H1 (cell line): ENCODE data around the gene FBXO45. TPM values are rescaled to one million over a fixed set of nuclear protein-coding genes. Genes with fewer than 3 reads are reported as not detected.

ENCODE experiments used
- CTCF ChIA-PET: fragments of 300-600 bp; sonication (Branson Sonifier 250); formaldehyde crosslinking; loops from one replicate; lab custom pipeline; 2021; ENCODE audit not compliant: partially characterized antibody; lab: Charles Lee
- POLR2A ChIA-PET: fragments of 300-600 bp; sonication (Branson Sonifier 250); formaldehyde crosslinking; loops from one replicate; lab custom pipeline; 2021; ENCODE audit warnings: inconsistent platforms; ENCODE audit not compliant: partially characterized antibody; lab: Charles Lee
- DNase-seq, 2 experiments: peaks; one replicate each; pipeline versions ENCODE4 v3.0.0 to v3.0.0-alpha.2; 2010 to 2022; ENCODE audit warnings: low spot score in 2 of 2, low read depth in 1 of 2, mixed read lengths in 1 of 2
- FAIRE-seq: peaks from 2 replicates; lab custom pipeline; 2011; peaks lifted over from hg19 to GRCh38; lab: Jason Lieb, UNC
- H2AFZ ChIP-seq: 2 replicates; pipeline ENCODE4 v1.8.1; 2012; ENCODE audit warnings: low read length, inconsistent platforms
- H2AK5ac ChIP-seq: 2 replicates; pipeline ENCODE4 v1.6.1; 2013; ENCODE audit warnings: low read depth, low read length
- H2BK120ac ChIP-seq: replicated peaks from 2 replicates; pipeline ENCODE3; 2013; ENCODE audit warnings: low read depth, low read length, inconsistent platforms
- H2BK12ac ChIP-seq: 2 replicates; pipeline ENCODE4 v1.6.1; 2013; ENCODE audit warnings: low read depth, low read length
- H2BK15ac ChIP-seq: 2 replicates; pipeline ENCODE4 v1.6.1; 2013; ENCODE audit warnings: low read length
- H2BK20ac ChIP-seq: 2 replicates; pipeline ENCODE4 v1.6.1; 2013; ENCODE audit warnings: low read length
- H2BK5ac ChIP-seq: 2 replicates; pipeline ENCODE4 v1.6.1; 2013; ENCODE audit warnings: low read depth, low read length
- H3K14ac ChIP-seq: 2 replicates; pipeline ENCODE4 v1.6.1; 2013; ENCODE audit warnings: inconsistent platforms; ENCODE audit not compliant: insufficient read length
- H3K18ac ChIP-seq: 2 replicates; pipeline ENCODE4 v1.6.1; 2013; ENCODE audit warnings: low read length; ENCODE audit errors: extremely low read depth
- H3K23ac ChIP-seq: 2 replicates; pipeline ENCODE4 v1.6.1; 2013; ENCODE audit warnings: inconsistent platforms; ENCODE audit not compliant: insufficient read length
- H3K23me2 ChIP-seq: 2 replicates; pipeline ENCODE4 v1.6.1; 2013; ENCODE audit warnings: low read depth, low read length
- H3K27ac ChIP-seq: 2 replicates; pipeline ENCODE4 v1.6.1; 2011; ENCODE audit warnings: low read depth, low read length, inconsistent platforms
- H3K27me3 ChIP-seq, 4 experiments: replicated peaks in 1 of 4; 1 replicate in 1 of 4; 2 replicates in 3 of 4; pipeline versions ENCODE4 v1.6.1 to v1.8.1; 2011 to 2013; ENCODE audit warnings: low read length in 3 of 4, mild to moderate bottlenecking in 3 of 4, inconsistent platforms in 2 of 4, mixed read lengths in 2 of 4, moderate library complexity in 1 of 4; ENCODE audit not compliant: control insufficient read depth in 3 of 4, insufficient read depth in 3 of 4; ENCODE audit errors: extremely low read depth in 1 of 4
- H3K36me3 ChIP-seq, 4 experiments: 2 replicates each; pipeline versions ENCODE4 v1.6.1 to v1.8.1; 2011 to 2013; ENCODE audit warnings: mild to moderate bottlenecking in 4 of 4, low read length in 3 of 4, moderate library complexity in 2 of 4, control low read depth in 1 of 4, inconsistent platforms in 1 of 4; ENCODE audit not compliant: insufficient read depth in 4 of 4, control insufficient read depth in 2 of 4
- H3K4ac ChIP-seq: replicated peaks from 2 replicates; pipeline ENCODE3; 2013; ENCODE audit warnings: low read length, low read depth, mixed read lengths, inconsistent platforms; ENCODE audit not compliant: insufficient read length
- H3K4me1 ChIP-seq, 4 experiments: replicated peaks in 1 of 4; 1 replicate in 1 of 4; 2 replicates in 3 of 4; pipeline versions ENCODE4 v1.6.1 to v1.8.1; 2011 to 2013; ENCODE audit warnings: low read length in 3 of 4, inconsistent platforms in 2 of 4, mixed read lengths in 1 of 4; ENCODE audit not compliant: insufficient read depth in 4 of 4, control insufficient read depth in 3 of 4
- H3K4me2 ChIP-seq, 2 experiments: 2 replicates each; pipeline versions ENCODE4 v1.6.1 to v1.8.1; 2011 to 2013; ENCODE audit warnings: low read depth in 2 of 2, low read length in 2 of 2, control low read depth in 1 of 2, inconsistent platforms in 1 of 2, mild to moderate bottlenecking in 1 of 2; ENCODE audit not compliant: insufficient read depth in 1 of 2
- H3K4me3 ChIP-seq, 4 experiments: fragments of 200-600, 300-600 bp in 1 of 4; sonication (generic), shearing (Covaris generic), sonication (Bioruptor Twin) in 1 of 4; 2 replicates each; pipeline versions ENCODE4 v1.5.1 to v1.8.1; 2011 to 2016; ENCODE audit warnings: low read length in 4 of 4, low read depth in 3 of 4, control low read depth in 2 of 4, inconsistent platforms in 2 of 4, mild to moderate bottlenecking in 2 of 4, mixed read lengths in 1 of 4, moderate library complexity in 1 of 4; ENCODE audit not compliant: insufficient read depth in 2 of 4; ENCODE audit errors: extremely low read depth in 1 of 4
- H3K56ac ChIP-seq: replicated peaks from 2 replicates; pipeline ENCODE3; 2013; ENCODE audit warnings: low read depth, mild to moderate bottlenecking, mixed read lengths, low read length, inconsistent platforms; ENCODE audit not compliant: insufficient read length
- H3K79me1 ChIP-seq: 2 replicates; pipeline ENCODE4 v1.6.1; 2013; ENCODE audit warnings: low read depth, low read length, control low read depth
- H3K79me2 ChIP-seq, 2 experiments: 2 replicates each; pipeline versions ENCODE4 v1.6.1 to v1.8.1; 2012 to 2013; ENCODE audit warnings: low read length in 2 of 2, mild to moderate bottlenecking in 2 of 2, inconsistent platforms in 1 of 2; ENCODE audit not compliant: insufficient read depth in 2 of 2, control insufficient read depth in 1 of 2
- H3K9ac ChIP-seq, 4 experiments: replicated peaks in 1 of 4; 1 replicate in 1 of 4; 2 replicates in 3 of 4; pipeline versions ENCODE4 v1.6.1 to v1.8.1; 2011 to 2013; ENCODE audit warnings: low read depth in 3 of 4, low read length in 3 of 4, control low read depth in 2 of 4, mild to moderate bottlenecking in 2 of 4, moderate library complexity in 2 of 4, inconsistent platforms in 1 of 4; ENCODE audit errors: extremely low read depth in 1 of 4
- H3K9me3 ChIP-seq, 2 experiments: 2 replicates each; pipeline versions ENCODE4 v1.6.1 to v1.8.1; 2012 to 2013; ENCODE audit warnings: mild to moderate bottlenecking in 2 of 2, moderate library complexity in 2 of 2, control low read depth in 1 of 2, inconsistent platforms in 1 of 2, low read depth in 1 of 2, low read length in 1 of 2, mixed read lengths in 1 of 2; ENCODE audit not compliant: insufficient read depth in 2 of 2
- H4K20me1 ChIP-seq, 2 experiments: replicated peaks in 1 of 2; 2 replicates each; pipeline versions ENCODE3 to v1.8.1; 2011 to 2013; ENCODE audit warnings: inconsistent platforms in 2 of 2, low read length in 2 of 2, mild to moderate bottlenecking in 1 of 2; ENCODE audit not compliant: insufficient read depth in 2 of 2, control insufficient read depth in 1 of 2
- H4K5ac ChIP-seq: 2 replicates; pipeline ENCODE4 v1.6.1; 2013; ENCODE audit warnings: low read length, low read depth, mixed read lengths, inconsistent platforms; ENCODE audit not compliant: insufficient read length
- H4K8ac ChIP-seq: 2 replicates; pipeline ENCODE4 v1.8.0; 2013; ENCODE audit warnings: mild to moderate bottlenecking, moderate library complexity, low read length, inconsistent platforms; ENCODE audit not compliant: insufficient read depth; ENCODE audit errors: extremely low read depth
- H4K91ac ChIP-seq: replicated peaks from 2 replicates; pipeline ENCODE3; 2013; ENCODE audit warnings: low read length, mixed read lengths, inconsistent platforms; ENCODE audit not compliant: insufficient read length
- ASH2L ChIP-seq: fragments of 200-600, 300-600 bp; sonication (generic); IDR thresholded peaks from one replicate; pipeline ENCODE4 v1.7.1; 2017; ENCODE audit warnings: low read length
- ATF3 ChIP-seq: IDR thresholded peaks from 2 replicates; pipeline ENCODE4 v1.6.1; 2011; ENCODE audit warnings: low read depth, mild to moderate bottlenecking, low read length; ENCODE audit not compliant: insufficient read depth
- E2F6 ChIP-seq: IDR thresholded peaks from 2 replicates; pipeline ENCODE4 v1.6.1; 2012; ENCODE audit warnings: inconsistent platforms
- EP300 ChIP-seq, 2 experiments: IDR thresholded peaks; 1 replicate in 1 of 2; 2 replicates in 1 of 2; pipeline ENCODE4 v1.6.1; 2011 to 2012; ENCODE audit warnings: low read depth in 2 of 2, low read length in 2 of 2, mild to moderate bottlenecking in 2 of 2, borderline replicate concordance in 1 of 2, inconsistent platforms in 1 of 2, moderate library complexity in 1 of 2
- EZH2 ChIP-seq: fragments of 200-600 bp; sonication (generic); IDR thresholded peaks from 2 replicates; pipeline ENCODE4 v1.7.1; 2012; ENCODE audit warnings: low read depth, mild to moderate bottlenecking, moderate library complexity, low read length, inconsistent platforms; ENCODE audit not compliant: severe bottlenecking
- GTF2F1 ChIP-seq: IDR thresholded peaks from 2 replicates; pipeline ENCODE4 v1.6.1; 2012; ENCODE audit warnings: low read depth, low read length, improper control_type of control experiment, borderline replicate concordance
- HDAC6 ChIP-seq: IDR thresholded peaks from one replicate; pipeline ENCODE4 v1.7.1; 2012; ENCODE audit warnings: low read depth, mild to moderate bottlenecking, inconsistent platforms, low read length, moderate library complexity
- JUND ChIP-seq: IDR thresholded peaks from 2 replicates; pipeline ENCODE4 v1.6.1; 2011; ENCODE audit warnings: mild to moderate bottlenecking, improper control_type of control experiment, low read length
- MAX ChIP-seq: IDR thresholded peaks from 2 replicates; pipeline ENCODE4 v1.6.1; 2012; ENCODE audit warnings: inconsistent platforms
- RNF2 ChIP-seq: fragments of 200-900, 300-1000 bp; sonication (generic); IDR thresholded peaks from 2 replicates; pipeline ENCODE4 v1.7.1; 2016; ENCODE audit warnings: borderline replicate concordance, low read depth, mild to moderate bottlenecking, antibody characterized with exemption, low read length; ENCODE audit not compliant: poor library complexity, severe bottlenecking; ENCODE audit errors: missing control alignments
- SIX5 ChIP-seq: IDR thresholded peaks from 2 replicates; pipeline ENCODE4 v1.6.1; 2011; ENCODE audit warnings: mild to moderate bottlenecking, low read depth, low read length
- TCF12 ChIP-seq: IDR thresholded peaks from 2 replicates; pipeline ENCODE4 v1.6.1; 2011; ENCODE audit warnings: low read depth, mild to moderate bottlenecking, low read length
- WGBS, 2 experiments: shearing (Covaris generic) in 1 of 2; methylation state at CpG; one replicate each; pipeline versions ENCODE4 v1.1.6 to v1.1.7; 2013 to 2015; ENCODE audit warnings: low lambda C conversion rate in 2 of 2, mixed read lengths in 2 of 2, inconsistent platforms in 1 of 2, low coverage in 1 of 2, missing lambda C conversion rate in 1 of 2; ENCODE audit not compliant: insufficient replicate concordance in 2 of 2, insufficient coverage in 1 of 2, insufficient read length in 1 of 2; ENCODE audit errors: extremely low coverage in 1 of 2, missing lambda C conversion rate in 1 of 2; 5-methylcytosine and 5-hydroxymethylcytosine counted together
- polyA plus RNA-seq, 7 experiments: library from polyadenylated mRNA; depleted of rRNA in 3 of 7; stranded (reverse) in 5 of 7; unstranded in 2 of 7; fragments of >200 nt in 5 of 7; fragments of 200-250 nt in 2 of 7; gene quantifications; 1 replicate in 5 of 7; 2 replicates in 1 of 7; 4 replicates in 1 of 7; pipeline versions ENCODE4 v1.2.1 to v1.2.3, GENCODE V29; 2011 to 2013; ENCODE audit warnings: missing spikeins in 2 of 7, mixed read lengths in 2 of 7
- total RNA-seq: library from RNA; stranded (reverse); fragmentation: NEBNext Ultra II Directional; extraction: Animal tissue kit (Norgen Biotek cat#: 25700); gene quantifications from 2 replicates; pipeline ENCODE4 v1.2.1, GENCODE V29; 2021

FBXO45 gene
- total and polyA plus RNA-seq, 2 of the 8 experiments (the other 6 are each of a cell fraction or from before 2014, with no cell fraction given) = 5.2 to 19.4 TPM

GRCh38 chr3:196621611-196622010 lies 53.2 kb downstream of the FBXO45 start:
- Histone ChIP-seq H3K36me3 (no peaks in the 10 kb centered on the region), H3K18ac (no peak overlapping the region), H3K9ac (no peak overlapping the region), H3K4ac (no peak overlapping the region), H3K79me1 (no peaks in the 10 kb centered on the region), H2BK120ac (no peak overlapping the region), H3K4me2 (no peak overlapping the region), H2BK15ac (no peak overlapping the region), H3K23me2 (no peaks in the 10 kb centered on the region), H3K79me2 (no peaks in the 10 kb centered on the region), H4K5ac (no peak overlapping the region), H3K27ac (no peak overlapping the region), H4K8ac (no peak overlapping the region), H4K20me1 (no peaks in the 10 kb centered on the region), H3K9me3 (no peaks in the 10 kb centered on the region), H3K4me3 (no peak overlapping the region), H2AFZ (peak overlapping the region; percentile 71; the same call in 1 of the 2 replicates), H3K14ac (no peak overlapping the region), H2BK12ac (no peak overlapping the region), H2AK5ac (no peak overlapping the region), H2BK20ac (no peak overlapping the region), H2BK5ac (no peak overlapping the region), H3K4me1 (peaks cover 0 to 5% (median 5%) of the 10 kb centered on the region in 4 experiments; a peak in 3 of 7 replicates), H3K27me3 (no peaks in the 10 kb centered on the region), H3K23ac (no peak overlapping the region), H3K56ac (no peak overlapping the region), H4K91ac (no peak overlapping the region)
- POLR2A ChIA-PET = interaction anchor here (0.8 to 2.0 kb wide), 2 partner anchors 11 to 19 kb away, joined by 3 to 4 read pairs; no protein-coding TSS in a partner anchor
- FAIRE-seq (no peak), DNase-seq (no peak)
- CTCF ChIA-PET = interaction anchor here (0.6 to 1.5 kb wide), 6 partner anchors 14 to 1479 kb away, joined by 3 to 4 read pairs (median 3); no protein-coding TSS in a partner anchor
- WGBS, 2 experiments = 94% methylated on average over 10 of the region's 10 CpGs; no CpG with 5 or more reads in 1 of the 2 experiments
- TF ChIP-seq EZH2 (no peak), GTF2F1 (no peak), ASH2L (no peak), TCF12 (no peak), ATF3 (no peak), E2F6 (no peak), JUND (no peak), SIX5 (no peak), RNF2 (no peak), HDAC6 (no peak), MAX (no peak), EP300 (IDR thresholded peaks at IDR 0.05; ENCODE audit: borderline replicate concordance in 1 of 2, low read depth in 2 of 2, low read length in 2 of 2) (no peak)
